K562 (cell line): ENCODE measurements around the gene LDLRAD3. TPM values are rescaled to one million over a fixed set of nuclear protein-coding genes. Genes with fewer than 3 reads are reported as not detected.

Experiments used
- ATAC-seq: fragments of 200-7000 bp; cut with Tn5 transposase; 3 replicates; pipeline ENCODE4 v1.9.1; 2020; ENCODE audit warnings: moderate library complexity
- BruUV-seq: library from RNA; stranded (reverse); fragments of 400-500 nt; replicated peaks from 2 replicates; lab custom pipeline; 2021; lab: Mats Ljungman, UMichigan
- CTCF ChIA-PET: fragments of 300-600 bp; formaldehyde crosslinking; extraction: SDS; loops from one replicate; lab custom pipeline; 2021; ENCODE audit warnings: low intra/inter-chr PET ratio; lab: Yijun Ruan, JAX
- POLR2A ChIA-PET: fragments of 300-600, 350-650 bp; sonication (Branson Sonifier 250); formaldehyde crosslinking; extraction: SDS; loops from one replicate; lab custom pipeline; 2021; ENCODE audit warnings: antibody characterized with exemption, inconsistent platforms; lab: Yijun Ruan, JAX
- DNase-seq, 4 experiments: peaks; one replicate each; pipeline versions ENCODE4 v3.0.0 to v3.0.0-alpha.2; 2011 to 2018; ENCODE audit warnings: low spot score in 3 of 4, mixed read lengths in 3 of 4; ENCODE audit errors: extremely low read depth in 1 of 4
- FAIRE-seq: peaks from 2 replicates; lab custom pipeline; 2011; peaks lifted over from hg19 to GRCh38; lab: Jason Lieb, UNC
- H2AFZ ChIP-seq: 2 replicates; pipeline ENCODE4 v1.6.0; 2011; ENCODE audit warnings: low read depth, low read length, control low read depth, inconsistent platforms
- H3K27ac ChIP-seq: fragments of 200-600 bp; 3 replicates; pipeline ENCODE4 v1.8.0; 2011; ENCODE audit warnings: low read depth, mild to moderate bottlenecking, control low read depth, inconsistent platforms, low read length, moderate library complexity, mixed read lengths; ENCODE audit errors: extremely low read depth
- H3K27me3 ChIP-seq, 2 experiments: fragments of 300-600 bp in 1 of 2; 2 replicates in 1 of 2; 3 replicates in 1 of 2; pipeline versions ENCODE4 v1.6.0 to v1.8.0; 2011; ENCODE audit warnings: inconsistent platforms in 2 of 2, low read length in 2 of 2, mild to moderate bottlenecking in 1 of 2, mixed read lengths in 1 of 2, moderate library complexity in 1 of 2; ENCODE audit not compliant: control insufficient read depth in 2 of 2, insufficient read depth in 2 of 2
- H3K36me3 ChIP-seq: fragments of 300-600 bp; 3 replicates; pipeline ENCODE4 v1.8.0; 2011; ENCODE audit warnings: mild to moderate bottlenecking, low read length, inconsistent platforms; ENCODE audit not compliant: control insufficient read depth, insufficient read depth
- H3K4me1 ChIP-seq, 2 experiments: fragments of 200-600 bp in 1 of 2; replicated peaks in 1 of 2; 2 replicates in 1 of 2; 3 replicates in 1 of 2; pipeline versions ENCODE4 v1.5.1 to v1.8.0; 2011; ENCODE audit warnings: inconsistent platforms in 2 of 2, low read length in 2 of 2, mild to moderate bottlenecking in 1 of 2, mixed read lengths in 1 of 2, moderate library complexity in 1 of 2; ENCODE audit not compliant: control insufficient read depth in 2 of 2, insufficient read depth in 2 of 2
- H3K4me2 ChIP-seq: 2 replicates; pipeline ENCODE4 v1.6.1; 2011; ENCODE audit warnings: low read length, control low read depth, inconsistent platforms, mixed read lengths; ENCODE audit not compliant: insufficient read depth
- H3K4me3 ChIP-seq: fragments of 200-600 bp; sonication (generic), shearing (Covaris generic); 2 replicates; pipeline ENCODE4 v1.5.1; 2016; ENCODE audit warnings: control low read depth, inconsistent platforms
- H3K79me2 ChIP-seq: fragments of 200-600 bp; 3 replicates; pipeline ENCODE4 v1.8.0; 2011; ENCODE audit warnings: low read length, inconsistent platforms; ENCODE audit not compliant: control insufficient read depth, insufficient read depth
- H3K9ac ChIP-seq, 2 experiments: 2 replicates each; pipeline versions ENCODE4 v1.6.0 to v1.6.1; 2011; ENCODE audit warnings: low read depth in 2 of 2, low read length in 2 of 2, control low read depth in 1 of 2, inconsistent platforms in 1 of 2, mild to moderate bottlenecking in 1 of 2, mixed read lengths in 1 of 2; ENCODE audit not compliant: insufficient read depth in 1 of 2
- H3K9me1 ChIP-seq: one replicate; pipeline ENCODE4 v1.6.0; 2011; ENCODE audit warnings: inconsistent platforms, mild to moderate bottlenecking, low read length, moderate library complexity; ENCODE audit not compliant: control insufficient read depth, insufficient read depth
- H3K9me3 ChIP-seq: replicated peaks from 2 replicates; pipeline ENCODE4 v1.5.1; 2011; ENCODE audit warnings: low read depth, low read length, inconsistent platforms; ENCODE audit not compliant: control insufficient read depth, insufficient read depth
- H4K20me1 ChIP-seq: replicated peaks from 2 replicates; pipeline ENCODE4 v1.6.1; 2011; ENCODE audit warnings: low read length, inconsistent platforms, mixed read lengths; ENCODE audit not compliant: control insufficient read depth, insufficient read depth
- ATF3 ChIP-seq, 2 experiments: fragments of 450-650 bp in 1 of 2; sonication (generic) in 1 of 2; formaldehyde crosslinking in 1 of 2; IDR thresholded peaks in 1 of 2; conservative IDR thresholded peaks in 1 of 2; 2 replicates each; pipeline versions ENCODE4 v1.6.1 to v1.8.1; 2016 to 2023; ENCODE audit warnings: mild to moderate bottlenecking in 2 of 2, moderate library complexity in 2 of 2, inconsistent platforms in 1 of 2, missing genetic modification reagents in 1 of 2
- ATF7 ChIP-seq: fragments of 450-650 bp; IDR thresholded peaks from 2 replicates; pipeline ENCODE4 v1.7.1; 2014; ENCODE audit warnings: mild to moderate bottlenecking, moderate library complexity
- CEBPG ChIP-seq, 3 experiments: fragments of 200-800 bp in 1 of 3; sonication (Bioruptor generic) in 1 of 3; sonication (generic) in 1 of 3; formaldehyde crosslinking in 1 of 3; IDR thresholded peaks in 2 of 3; conservative IDR thresholded peaks in 1 of 3; 2 replicates each; pipeline versions ENCODE4 v1.6.1 to v1.8.0; 2016 to 2022; ENCODE audit warnings: missing compliant biosample characterization in 2 of 3, missing genetic modification characterization in 2 of 3, mild to moderate bottlenecking in 1 of 3, missing genetic modification reagents in 1 of 3
- CREB3 ChIP-seq: fragments of 450-650 bp; conservative IDR thresholded peaks from 2 replicates; pipeline ENCODE4 v1.6.1; 2016; ENCODE audit warnings: missing genetic modification characterization, low read depth, mild to moderate bottlenecking, missing compliant biosample characterization, moderate library complexity
- EP400 ChIP-seq: fragments of 450-650 bp; IDR thresholded peaks from 2 replicates; pipeline ENCODE4 v1.6.1; 2017; ENCODE audit warnings: antibody characterized with exemption, mild to moderate bottlenecking, moderate library complexity
- HNRNPK ChIP-seq: fragments of 200-400 bp; formaldehyde crosslinking; IDR thresholded peaks from one replicate; pipeline ENCODE4 v1.6.1; 2018; ENCODE audit warnings: mild to moderate bottlenecking, low read depth, low read length; ENCODE audit not compliant: poor library complexity, severe bottlenecking
- IRF9 ChIP-seq: fragments of 450-650 bp; IDR thresholded peaks from 2 replicates; pipeline ENCODE4 v1.6.1; 2016; ENCODE audit warnings: missing biosample characterization, missing genetic modification characterization
- MTA1 ChIP-seq: fragments of 450-650 bp; IDR thresholded peaks from 2 replicates; pipeline ENCODE4 v1.6.1; 2017; ENCODE audit warnings: borderline replicate concordance
- ZHX1 ChIP-seq: fragments of 150-350 bp; conservative IDR thresholded peaks from 2 replicates; pipeline ENCODE4 v1.6.1; 2014; ENCODE audit warnings: low read length
- WGBS: fragments of 100-300 bp; shearing (Covaris generic); methylation state at CpG from one replicate; pipeline ENCODE4 v1.1.6; 2016; ENCODE audit warnings: low coverage, mixed read lengths; ENCODE audit not compliant: insufficient coverage; ENCODE audit errors: missing lambda C conversion rate; 5-methylcytosine and 5-hydroxymethylcytosine counted together
- in situ Hi-C: fragments of 300-500 bp; cut with MboI; formaldehyde crosslinking; loops from 4 replicates; pipeline ENCODE4 v1.15.0; 2018; ENCODE audit warnings: inconsistent platforms, mixed read lengths
- intact Hi-C: fragments of 100-400 bp; cut with micrococcal nuclease; formaldehyde crosslinking; loops from 2 replicates; pipeline ENCODE4 v1.14.2; 2022
- polyA plus RNA-seq, 8 experiments: library from polyadenylated mRNA; depleted of rRNA in 4 of 8; stranded (reverse) in 5 of 8; unstranded in 3 of 8; fragments of >200 nt; fragmentation: Nextera tagmentation in 2 of 8; fragmentation: Illumina TruSeq in 1 of 8; extraction: Ambion mirVana in 2 of 8; extraction: Trizol in 1 of 8; gene quantifications; 2 replicates each; pipeline versions ENCODE4 v1.2.1 to v1.2.3, GENCODE V29; 2011 to 2014; ENCODE audit warnings: inconsistent platforms in 1 of 8, missing spikeins in 1 of 8
- total RNA-seq, 7 experiments: library from RNA; depleted of rRNA in 6 of 7; stranded (reverse); fragments of >200 nt in 6 of 7; fragmentation: Illumina TruSeq in 2 of 7; extraction: Trizol in 2 of 7; gene quantifications; 2 replicates each; pipeline versions ENCODE4 v1.2.1 to v1.2.3, GENCODE V29; 2011 to 2021; ENCODE audit warnings: low replicate concordance in 1 of 7

The LDLRAD3 gene
- total and polyA plus RNA-seq, 9 of the 15 experiments (the other 6 are each of a cell fraction or from before 2014, with no cell fraction given): 0.73 to 7.2 (median 3.5) TPM

- ChIA-PET CTCF (no interaction called here), POLR2A (no interaction called here)
- in situ Hi-C loops (no loop called here), intact Hi-C loops (no loop called here)
- H3K9me1 ChIP-seq: no peaks in the 10 kb centered on the region
- H3K9me3 ChIP-seq: no peaks in the 10 kb centered on the region
- H3K27me3 ChIP-seq: peaks cover 2 to 5% of the 10 kb centered on the region in 2 experiments; a peak in 1 of 5 replicates
- H3K27ac ChIP-seq: no peak overlapping the region
- 2% methylated on average over 3 of the region's 3 CpGs for WGBS
- no peak overlapping the region for H3K4me2 ChIP-seq
- BruUV-seq: no TSS peak
- TF ChIP-seq ATF7: no peak
- TF ChIP-seq ZHX1: no peak
- no peak for TF ChIP-seq EP400
- no peak for TF ChIP-seq CEBPG (CRISPR knock-in tag; IDR thresholded peaks at IDR 0.05)
- TF ChIP-seq CEBPG (tag; conservative IDR thresholded peaks at IDR 0.05 in 1 of 2, IDR thresholded peaks at IDR 0.05 in 1 of 2): peak; percentile 55 to 75
- TF ChIP-seq HNRNPK: no peak
- TF ChIP-seq IRF9 (tag): 0 out of 2 replicates have a peak, but pooled peaks have one; percentile 20
- TF ChIP-seq ATF3 (IDR thresholded peaks at IDR 0.05): peak; percentile 52
- TF ChIP-seq ATF3 (CRISPR knock-in tag; conservative IDR thresholded peaks at IDR 0.05): no peak
- TF ChIP-seq CREB3 (tag): no peak
- no peak for TF ChIP-seq MTA1
- no peaks in the 10 kb centered on the region; the same call in 1 of the 2 replicates for H4K20me1 ChIP-seq
- no peak overlapping the region for H3K9ac ChIP-seq
- no peaks in the 10 kb centered on the region for H3K36me3 ChIP-seq
- no peak for DNase-seq
- no peak overlapping the region for H3K4me3 ChIP-seq
- H3K79me2 ChIP-seq: no peaks in the 10 kb centered on the region
- ATAC-seq: no peak
- H2AFZ ChIP-seq: no peak overlapping the region
- no peaks in the 10 kb centered on the region for H3K4me1 ChIP-seq
- FAIRE-seq: no peak
Measured at GRCh38 chr11:36247493-36247892, 303.6 kb downstream of the LDLRAD3 start.
